Measurements from ENCODE around the gene ENOX1.

ENOX1 gene

DNA sequence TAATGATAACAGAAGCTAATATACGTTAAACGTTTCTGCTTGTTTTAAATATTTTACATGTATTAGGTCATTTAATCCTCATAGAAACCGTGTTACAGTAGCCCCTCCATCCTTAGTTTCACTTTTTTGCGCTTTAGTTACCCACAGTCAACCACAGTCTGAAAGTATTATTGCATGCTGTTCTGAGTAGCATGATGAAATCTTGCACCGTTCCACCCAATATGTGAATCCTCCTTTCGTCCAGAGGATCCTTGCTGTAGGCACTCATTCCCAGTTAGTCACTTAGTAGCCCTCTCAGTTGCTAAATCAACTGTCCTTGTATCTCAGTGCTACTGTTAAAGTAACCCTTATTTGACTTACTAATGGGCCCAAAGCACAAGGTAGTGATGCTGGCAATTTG lies 257.8 kb downstream of the ENOX1 start:
- DNase-seq: no peak

DNA sequence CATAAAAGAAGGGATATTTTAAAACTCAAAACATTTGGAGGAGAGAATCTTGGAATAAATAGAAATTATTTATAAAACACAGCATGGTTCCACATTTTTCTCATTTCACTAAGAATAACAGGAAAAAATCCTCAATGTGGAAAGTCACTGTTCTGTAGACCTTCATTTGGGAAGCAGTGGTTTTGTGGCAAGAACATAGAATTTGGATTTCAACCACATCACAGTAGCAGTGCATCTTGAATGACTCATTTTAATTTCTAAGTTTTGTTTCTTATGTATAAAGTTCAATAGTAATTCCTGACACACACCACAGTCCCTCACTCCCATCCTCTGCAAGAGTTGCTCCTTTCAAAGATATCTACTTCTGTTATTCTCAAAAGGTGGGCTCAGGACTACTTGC lies 264.0 kb downstream of the ENOX1 start:
- DNase-seq: no peak

DNA sequence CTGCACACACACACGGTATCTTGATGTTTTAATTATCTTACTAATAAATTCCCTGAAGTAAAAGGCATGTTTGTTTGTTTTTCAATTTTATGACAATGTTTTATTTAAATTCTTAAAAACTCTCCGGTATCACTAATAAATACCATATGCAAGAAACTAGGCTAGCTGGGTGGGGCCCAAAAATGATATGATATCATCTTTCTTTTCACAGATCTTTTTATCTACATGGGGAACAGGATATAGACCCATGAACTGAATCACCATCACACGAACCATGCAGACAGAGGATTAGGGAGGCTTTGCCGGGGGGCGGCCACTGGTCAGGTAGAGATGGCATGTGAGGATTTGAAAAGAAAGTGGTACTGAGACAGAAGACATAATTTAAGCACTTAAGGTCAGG lies 266.4 kb downstream of the ENOX1 start:
- no peak for DNase-seq

DNA sequence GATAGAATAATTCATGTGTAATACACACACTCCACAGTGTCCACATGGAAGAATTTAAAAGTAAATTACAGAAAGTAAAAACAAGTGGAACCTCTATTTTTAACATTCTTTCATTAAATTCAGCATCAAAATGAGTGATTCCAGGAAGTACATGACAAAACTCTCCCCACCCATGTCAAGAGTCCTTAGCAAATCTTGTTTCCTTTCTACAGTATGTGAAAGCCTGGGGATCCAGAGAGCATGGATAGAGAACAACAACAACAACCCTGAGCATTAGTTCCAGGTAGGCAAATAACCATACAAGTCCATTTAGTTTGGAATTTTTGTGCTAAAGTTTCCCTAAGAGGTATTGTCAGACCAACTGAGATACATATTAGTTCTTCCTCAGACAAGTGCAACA lies 267.9 kb downstream of the ENOX1 start:
- DNase-seq: no peak

DNA sequence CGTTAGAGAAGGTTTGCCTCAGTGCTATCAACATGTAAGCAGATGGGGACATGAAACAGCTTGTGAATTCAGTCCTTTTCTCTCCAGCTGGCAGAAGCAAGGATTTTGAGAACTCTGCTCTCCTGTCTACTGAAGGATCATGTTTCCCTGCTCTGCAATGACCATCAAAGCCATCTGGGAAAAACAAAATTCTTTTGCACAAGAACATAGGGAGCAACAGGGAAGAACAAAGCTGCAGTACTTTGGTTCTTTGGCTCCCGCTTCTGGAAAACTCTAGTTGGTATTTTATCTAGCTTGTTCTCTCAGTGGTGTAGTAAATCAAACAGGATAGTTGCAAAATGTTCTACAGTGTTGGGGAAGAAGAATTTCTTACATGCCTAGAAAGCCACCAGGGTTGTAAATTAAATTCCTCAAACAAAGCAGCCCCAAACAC lies 270.4 kb downstream of the ENOX1 start:
- DNase-seq: no peak

DNA sequence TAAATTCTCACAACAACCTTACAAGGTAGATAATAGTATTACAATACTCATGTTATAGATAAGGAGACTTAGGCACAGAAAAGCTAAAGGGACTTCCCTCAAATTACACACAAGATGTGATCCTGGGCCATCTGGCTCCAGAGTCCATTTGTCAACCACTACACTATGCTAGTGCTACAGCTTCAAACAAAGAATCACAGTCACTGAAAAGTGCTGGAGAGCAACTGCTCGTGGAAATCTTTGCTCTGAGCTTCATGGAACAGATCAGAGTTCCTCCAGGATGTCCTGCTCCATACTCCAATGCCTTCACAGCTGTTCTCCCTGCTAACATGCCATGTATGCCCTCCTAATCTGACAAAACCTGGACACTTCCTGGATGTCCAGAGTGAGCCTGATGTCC lies 271.2 kb downstream of the ENOX1 start:
- no peak for DNase-seq

DNA sequence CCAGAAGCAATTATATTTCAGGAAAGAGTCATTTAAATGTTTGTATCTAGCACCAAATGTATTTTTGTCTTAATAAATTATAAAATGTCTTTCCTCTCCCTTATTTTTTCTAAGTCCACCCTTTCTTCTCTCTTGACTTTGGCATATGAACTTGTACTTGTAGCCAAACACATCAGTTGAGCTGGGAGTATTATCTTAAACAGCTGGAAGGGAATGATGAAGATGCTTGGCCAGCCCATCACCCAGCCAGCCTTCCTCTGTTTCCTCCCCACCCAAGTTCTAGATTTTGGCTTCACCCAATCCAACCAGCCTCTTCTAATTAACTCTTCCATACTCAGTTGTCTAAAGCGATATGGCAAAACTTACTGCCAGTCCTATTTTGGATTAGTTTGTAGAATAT lies 272.5 kb downstream of the ENOX1 start:
- no peak for DNase-seq

DNA sequence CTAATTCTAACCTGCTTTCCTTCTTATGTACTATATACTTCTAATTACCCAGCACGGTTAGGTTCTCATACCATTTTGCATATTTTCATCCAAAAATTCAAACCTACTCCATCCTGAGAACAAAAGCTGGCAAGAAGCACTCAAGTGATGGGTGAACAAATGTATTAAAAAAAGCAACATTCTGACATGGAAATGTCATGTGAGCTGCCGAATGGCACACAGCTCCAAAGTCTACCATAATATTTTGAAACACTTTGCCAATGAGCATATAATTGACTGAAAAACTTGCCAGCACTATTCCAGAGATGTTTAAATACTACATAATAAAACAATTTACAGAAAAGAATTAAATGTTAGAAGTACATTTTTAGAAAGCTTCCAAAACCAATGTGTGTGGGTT lies 274.6 kb downstream of the ENOX1 start:
- no peak for DNase-seq

DNA sequence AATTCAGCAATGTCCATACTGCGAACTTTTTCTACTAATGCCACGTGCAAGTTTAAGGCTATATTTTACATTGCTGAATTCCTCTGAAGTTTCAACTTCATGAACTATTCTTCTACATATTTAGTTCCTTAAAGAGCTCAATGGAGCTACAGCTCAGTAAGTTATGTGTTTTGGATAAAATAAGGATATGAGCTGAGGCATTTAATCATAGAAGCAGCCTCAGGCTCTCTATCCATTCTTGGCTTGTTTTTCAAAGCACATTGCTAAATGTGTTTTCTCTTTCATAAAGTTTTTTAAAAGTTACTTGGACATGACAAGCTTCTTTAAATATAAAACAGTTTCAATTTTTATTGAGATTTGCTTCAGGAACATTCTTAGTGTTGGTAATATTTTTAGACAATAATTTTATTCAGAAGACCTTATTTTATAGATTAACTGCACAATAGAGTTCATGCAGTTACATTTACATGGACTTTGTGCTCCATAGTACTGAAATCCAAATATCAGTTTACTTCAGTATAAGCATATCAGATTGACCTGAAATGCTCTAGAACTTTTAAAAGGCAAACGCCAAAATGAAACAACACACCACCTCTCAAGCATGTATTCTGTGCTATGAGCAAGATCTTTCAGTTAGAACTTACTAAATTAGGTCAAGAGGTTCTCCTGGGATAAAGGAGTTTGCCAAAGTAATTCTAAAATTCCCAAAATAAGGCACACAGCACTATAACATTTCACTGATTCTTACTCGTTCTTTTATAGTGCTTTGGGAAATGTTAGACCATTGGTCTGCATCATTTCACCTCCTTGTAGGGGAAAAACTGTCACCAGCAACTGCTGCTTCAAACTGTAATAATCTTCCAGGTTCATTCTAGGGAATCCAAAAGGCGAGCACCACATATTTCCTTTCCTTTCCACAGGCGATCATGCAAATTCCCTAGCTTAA lies 275.5 kb downstream of the ENOX1 start:
- no peak for DNase-seq

DNA sequence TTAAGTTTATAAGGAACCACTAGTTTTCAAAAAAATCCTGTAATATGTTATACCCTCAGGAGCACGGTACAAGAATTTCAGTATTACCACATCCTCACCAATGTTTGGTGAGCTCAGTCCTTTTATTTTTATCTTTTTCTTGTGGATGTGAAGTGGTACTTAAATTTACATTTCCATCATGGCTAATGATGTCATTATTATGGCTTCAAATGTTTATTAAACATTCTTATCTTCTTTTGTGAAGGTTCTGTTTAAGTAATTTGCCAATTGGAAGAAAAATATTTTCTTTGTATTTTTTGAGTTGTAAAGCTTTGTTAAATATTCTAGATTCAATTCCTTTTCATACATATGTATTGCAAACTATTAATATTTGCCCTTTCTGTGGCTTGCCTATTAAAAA lies 291.0 kb downstream of the ENOX1 start:
- DNase-seq: no peak

DNA sequence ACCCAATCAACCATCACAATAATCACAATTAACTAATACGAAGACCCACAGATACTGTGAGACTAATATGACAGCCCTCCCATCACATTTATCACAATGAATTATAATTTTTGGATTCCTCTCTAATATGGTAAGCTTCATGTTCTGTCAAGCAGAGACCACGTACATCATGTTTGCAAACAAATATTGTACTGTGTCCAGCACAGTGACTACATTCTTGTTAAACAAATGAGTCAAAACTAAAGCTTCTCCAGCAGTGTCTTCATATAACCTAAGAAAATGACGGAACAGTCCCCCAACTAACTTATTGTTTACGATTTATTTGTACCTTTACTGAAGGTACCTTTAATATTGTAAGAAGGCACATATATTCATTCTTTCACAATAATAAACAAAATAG lies 292.6 kb downstream of the ENOX1 start:
- no peak for DNase-seq

DNA sequence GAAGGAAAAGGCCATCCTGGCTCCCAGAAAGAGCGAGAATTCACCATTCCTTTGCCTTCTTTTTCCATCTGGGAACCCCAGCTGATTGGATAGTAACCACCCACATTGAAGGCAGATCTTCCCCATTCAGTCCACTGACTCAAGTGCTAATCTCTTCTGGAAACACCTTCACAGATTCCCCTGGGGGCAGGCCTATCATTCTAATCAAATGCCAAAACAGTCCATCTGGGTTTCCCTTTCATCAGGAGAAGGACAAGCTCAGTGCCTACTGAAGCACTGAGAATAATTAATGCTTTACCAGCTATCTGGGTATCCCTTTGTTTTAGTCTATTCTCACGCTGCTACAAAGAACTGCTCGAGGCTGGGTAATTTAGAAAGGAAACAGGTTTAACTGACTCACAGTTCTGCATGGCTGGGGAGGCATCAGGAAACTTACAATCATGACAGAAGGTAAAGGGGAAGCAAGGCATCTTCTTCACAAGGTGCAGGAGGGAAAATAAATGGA lies 293.2 kb downstream of the ENOX1 start:
- no peak for DNase-seq

DNA sequence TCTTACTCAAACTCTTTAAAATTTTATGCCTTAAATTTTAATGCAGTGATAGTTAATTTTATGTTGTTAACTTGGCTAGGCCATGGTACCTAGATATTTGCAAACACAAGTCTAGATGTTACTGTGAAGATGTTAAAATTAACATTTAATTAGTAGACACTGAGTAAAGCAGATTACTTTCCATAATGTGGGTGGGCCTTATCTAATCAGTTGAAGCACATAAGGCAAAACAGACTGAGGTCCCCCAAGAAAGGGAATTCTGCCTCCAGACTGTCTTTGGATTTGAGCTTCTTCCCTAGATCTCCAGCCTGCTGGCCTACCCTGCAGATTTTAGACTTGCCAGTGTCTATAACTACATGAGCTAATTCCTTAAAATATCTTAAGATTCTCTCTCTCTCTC lies 294.0 kb downstream of the ENOX1 start:
- DNase-seq: no peak

DNA sequence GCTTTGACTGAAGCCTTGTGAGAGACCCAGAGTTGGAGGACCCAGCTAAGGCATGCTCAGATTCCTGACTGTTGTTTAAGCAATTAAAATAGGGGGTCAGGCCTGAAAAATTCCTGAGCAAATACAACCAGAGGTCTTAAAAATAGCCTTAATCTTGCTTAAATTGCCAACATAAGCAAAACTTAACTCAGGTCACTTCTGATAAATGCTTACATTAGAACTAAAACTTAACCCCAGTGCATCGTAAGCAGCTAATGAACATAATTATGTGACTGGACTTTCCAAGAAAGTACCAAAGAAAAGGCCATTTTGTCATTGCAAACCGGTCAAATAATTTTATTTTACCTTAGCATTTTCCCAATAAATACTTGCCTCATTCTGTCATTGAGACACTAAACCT lies 294.5 kb downstream of the ENOX1 start:
- no peak for DNase-seq

DNA sequence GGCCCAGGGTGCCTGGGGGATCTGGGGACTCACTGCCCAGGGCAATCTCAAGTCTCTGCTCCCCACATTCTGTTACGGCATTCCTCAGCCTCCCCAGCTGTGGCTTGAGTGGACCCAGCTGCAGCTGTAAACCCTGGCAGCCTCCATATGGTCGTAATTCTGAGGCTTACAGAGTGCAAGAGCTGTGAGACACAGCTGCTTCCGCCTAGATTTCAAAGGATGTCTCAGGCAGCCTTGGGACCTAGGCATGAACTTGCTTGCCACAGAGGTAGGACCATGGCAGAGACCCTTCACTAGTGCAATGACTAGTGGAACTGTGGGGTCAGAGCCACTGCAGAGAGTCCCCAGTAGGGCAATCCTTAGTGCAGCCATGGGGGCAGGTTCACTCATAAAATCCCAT lies 297.5 kb downstream of the ENOX1 start:
- no peak for DNase-seq

DNA sequence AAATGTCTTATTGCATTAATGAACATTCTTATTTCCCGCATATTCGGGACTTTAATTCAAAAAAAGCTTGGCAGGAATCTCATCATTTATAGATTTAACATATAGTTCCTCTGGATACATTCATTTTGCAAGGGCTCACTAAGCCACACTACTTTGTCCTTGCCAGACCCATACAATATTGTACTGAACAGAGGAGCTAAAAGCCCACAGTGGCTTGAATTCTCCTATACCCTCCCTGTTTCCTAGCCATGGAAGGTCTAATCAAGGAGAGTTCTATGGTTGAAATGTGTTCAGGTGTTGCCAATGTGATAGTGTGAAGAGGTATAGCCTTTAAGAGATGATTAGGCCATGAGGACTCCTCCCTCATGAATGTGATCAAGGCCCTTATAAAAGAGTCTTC lies 298.9 kb downstream of the ENOX1 start:
- DNase-seq: no peak

DNA sequence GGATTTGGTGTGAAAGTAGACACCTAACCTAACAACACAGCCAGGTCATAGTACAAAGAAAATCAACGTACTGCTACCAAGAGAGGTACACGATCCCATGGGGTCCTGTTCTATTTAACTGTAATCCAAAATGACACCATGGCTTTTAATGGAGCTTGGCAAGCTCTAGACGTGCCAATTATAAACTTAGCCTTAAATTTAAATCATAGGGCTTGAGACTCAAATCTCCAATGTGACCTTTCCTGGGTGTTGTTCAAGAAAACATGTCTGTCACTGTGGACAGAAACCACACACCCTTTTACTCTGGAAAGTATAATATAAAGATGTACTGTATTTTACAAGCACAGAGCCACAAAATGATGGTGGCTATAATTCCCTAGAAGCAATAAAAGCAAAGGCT lies 299.3 kb downstream of the ENOX1 start:
- no peak for DNase-seq

DNA sequence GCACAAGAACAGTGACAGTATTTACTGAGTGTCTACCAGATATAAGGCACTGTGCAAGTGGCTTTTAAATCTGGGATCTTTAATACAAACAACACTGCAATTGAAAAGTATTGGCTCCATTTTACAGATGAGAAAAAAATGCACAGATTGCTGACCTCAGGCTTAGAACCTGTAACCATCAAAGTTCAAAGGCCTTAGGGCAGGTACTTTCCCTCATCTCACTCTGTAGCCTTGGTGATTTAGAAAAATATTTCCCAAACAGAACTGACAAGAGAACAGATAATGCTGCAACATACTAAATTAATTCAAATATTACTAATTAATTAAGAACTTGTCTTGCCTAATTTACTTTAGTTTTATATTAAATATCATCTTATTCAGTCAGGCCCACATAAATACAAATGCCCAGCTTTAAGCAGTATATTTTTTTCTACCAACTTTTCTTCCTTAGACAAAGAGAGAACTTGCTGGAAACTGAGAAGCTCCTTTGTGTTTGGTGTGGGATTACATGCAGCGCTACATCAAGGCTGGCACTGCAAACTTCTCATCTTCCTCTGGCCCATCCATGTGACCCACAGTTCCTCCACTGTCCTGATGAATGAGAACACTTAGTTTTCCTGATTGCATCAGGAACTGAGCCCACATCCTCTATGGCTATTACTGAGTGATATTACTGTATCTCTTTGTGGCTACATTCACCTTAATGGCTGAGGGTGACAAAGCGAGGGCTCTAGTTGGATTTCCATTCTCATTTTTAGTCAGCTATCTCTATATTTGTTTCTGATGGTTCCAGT lies 302.1 kb downstream of the ENOX1 start:
- DNase-seq: no peak

DNA sequence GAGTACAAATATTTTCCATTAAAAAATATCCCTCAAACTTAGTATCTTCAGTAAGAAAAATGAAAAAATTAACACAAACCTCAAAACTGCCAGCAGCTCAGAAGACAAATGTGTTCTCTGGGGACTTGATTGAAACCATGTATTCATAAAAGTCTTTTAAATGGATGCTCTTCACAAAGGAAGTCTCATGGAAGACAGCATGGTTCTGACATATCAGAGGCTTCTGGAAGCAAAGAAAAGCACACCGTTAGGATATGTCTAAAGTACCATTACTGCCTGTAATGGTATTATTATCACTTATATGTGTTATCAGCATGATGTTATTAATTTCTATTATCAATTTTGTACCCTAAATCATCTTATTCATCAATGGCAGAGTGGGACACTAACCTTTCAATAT lies 302.8 kb downstream of the ENOX1 start:
- no peak for DNase-seq

DNA sequence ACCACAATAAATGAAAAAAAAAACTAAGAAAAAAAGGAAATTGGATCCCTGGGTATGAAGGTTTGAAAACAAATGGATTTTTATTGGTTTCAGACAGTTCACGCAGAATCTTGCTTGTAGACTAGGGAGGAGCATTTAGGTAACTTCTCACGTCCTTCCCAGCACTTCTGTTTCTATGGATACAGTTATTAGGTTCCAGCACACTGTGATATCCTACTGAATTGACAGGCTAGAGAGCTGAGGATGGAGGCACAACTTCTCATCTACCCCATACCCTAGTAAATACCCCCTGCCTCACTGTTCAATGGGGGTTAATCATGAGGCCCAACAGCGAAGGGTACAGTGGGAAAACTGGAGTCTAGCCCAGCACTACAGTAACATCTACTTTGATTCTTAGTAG lies 304.1 kb downstream of the ENOX1 start:
- DNase-seq: no peak

DNA sequence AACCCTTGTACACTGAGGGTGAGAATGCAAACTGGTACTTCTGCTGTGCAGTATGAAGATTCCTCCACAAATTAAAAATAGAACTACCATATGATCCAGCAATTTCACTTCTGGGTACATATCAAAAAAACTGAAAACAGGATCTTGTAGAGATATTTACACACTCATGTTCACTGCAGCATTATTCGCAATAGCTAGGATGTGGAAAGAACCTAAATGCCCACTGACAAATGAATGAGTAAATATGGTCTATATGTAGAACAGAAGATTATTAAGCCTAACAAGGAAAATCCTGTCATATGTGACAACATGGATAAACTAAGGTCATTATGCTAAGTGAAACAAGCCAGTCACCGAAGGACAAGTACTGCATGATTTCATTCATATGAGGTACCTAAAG lies 304.7 kb downstream of the ENOX1 start:
- DNase-seq: no peak

DNA sequence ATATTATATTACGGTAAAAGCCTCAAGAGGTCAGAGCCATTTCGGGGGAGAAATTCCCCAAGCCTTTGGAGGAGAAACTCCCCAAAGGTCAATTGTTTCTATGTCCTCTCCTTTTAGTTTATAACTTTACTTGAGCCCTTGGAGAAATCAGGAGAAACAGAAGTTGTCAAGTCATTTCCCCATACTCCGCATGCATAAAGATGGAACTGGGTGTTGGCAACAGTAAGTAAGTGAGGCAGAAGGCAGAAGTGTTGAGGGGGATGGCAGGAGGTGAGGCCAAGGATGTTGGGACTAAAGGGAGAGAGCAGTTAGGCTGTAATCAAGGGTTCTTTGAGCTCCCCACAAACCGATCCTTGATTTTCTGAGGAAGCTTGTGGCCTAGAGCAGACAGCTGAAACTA lies 307.9 kb downstream of the ENOX1 start:
- no peak for DNase-seq

DNA sequence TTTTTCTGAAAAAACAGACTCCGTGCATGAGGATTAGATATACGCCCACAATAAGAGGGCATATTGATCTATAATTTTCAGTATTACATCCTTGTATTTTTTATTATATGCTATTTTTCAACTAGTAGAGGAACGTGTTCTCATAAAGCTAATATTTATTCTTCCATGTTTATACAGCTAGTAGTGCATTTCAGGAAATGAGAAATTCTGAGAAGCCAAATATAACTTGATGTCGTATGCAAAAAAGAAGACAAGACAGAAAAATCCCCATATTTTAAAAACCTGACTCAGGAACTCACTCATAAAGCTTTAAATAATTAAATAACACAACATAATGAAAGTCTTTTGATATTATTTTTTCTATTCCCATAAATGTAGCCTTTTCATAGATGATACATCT lies 308.6 kb downstream of the ENOX1 start:
- no peak for DNase-seq

DNA sequence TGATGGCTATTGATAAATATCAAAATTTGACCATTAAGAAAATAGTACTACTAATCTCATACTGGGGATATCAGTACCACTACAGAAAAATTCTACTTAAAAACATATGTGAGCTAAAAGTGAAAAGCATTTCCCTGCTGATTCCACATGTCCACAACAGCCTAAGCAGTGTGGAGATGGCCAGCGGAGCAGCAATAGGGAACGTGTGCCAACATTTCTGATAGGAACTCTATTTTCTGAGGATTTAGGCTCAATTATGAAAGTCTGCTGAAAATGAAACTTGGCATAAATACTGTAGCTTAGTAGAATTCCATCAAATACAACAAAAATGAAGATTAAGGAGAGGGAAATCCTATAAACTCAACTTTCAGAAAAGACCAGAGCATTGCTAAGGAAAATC lies 311.6 kb downstream of the ENOX1 start:
- DNase-seq: no peak

Measured in hematopoietic multipotent progenitor cell treated with erythropoietin and hydrocortisone succinate and interleukin-3 and kit ligand, for 8 days (in vitro differentiated cells).